Naive thymus-derived CD4-positive, alpha-beta T cell (primary cell): Measurements from ENCODE around the gene CPPED1. TPM values are rescaled to one million over a fixed set of nuclear protein-coding genes. Genes with fewer than 3 reads are reported as not detected.

Source experiments
- ATAC-seq: fragments of 150-1000 bp; cut with Tn5 transposase; 2 replicates; pipeline ENCODE4 v1.10.0; 2021; ENCODE audit warnings: mild to moderate bottlenecking, moderate library complexity
- CTCF ChIA-PET: fragments of 350-600 bp; sonication (Branson Sonifier 250); formaldehyde crosslinking; loops from one replicate; lab custom pipeline; 2021; ENCODE audit warnings: antibody characterized with exemption; lab: Charles Lee
- POLR2A ChIA-PET: fragments of 350-600 bp; sonication (Branson Sonifier 250); formaldehyde crosslinking; loops from one replicate; lab custom pipeline; 2021; ENCODE audit warnings: antibody characterized with exemption, inconsistent platforms; lab: Charles Lee
- DNase-seq, 9 donors: peaks; one replicate each; pipeline versions ENCODE4 v3.0.0 to v3.0.0-alpha.2; 2020 to 2022; ENCODE audit warnings: mixed read lengths in 1 of 9
- H3K27ac ChIP-seq: one replicate; pipeline ENCODE4 v1.7.0; 2013; ENCODE audit warnings: mild to moderate bottlenecking, low read depth, low read length, moderate library complexity
- H3K27me3 ChIP-seq, 2 donors: one replicate each; pipeline ENCODE4 v1.7.0; 2013; ENCODE audit warnings: low read length in 2 of 2, mild to moderate bottlenecking in 2 of 2, moderate library complexity in 2 of 2; ENCODE audit not compliant: control insufficient read depth in 2 of 2, insufficient read depth in 2 of 2
- H3K36me3 ChIP-seq, 3 experiments: 1 replicate in 2 of 3; 2 replicates in 1 of 3; pipeline ENCODE4 v1.7.0; 2013; ENCODE audit warnings: low read length in 3 of 3, mild to moderate bottlenecking in 3 of 3, moderate library complexity in 1 of 3; ENCODE audit not compliant: insufficient read depth in 3 of 3, control insufficient read depth in 2 of 3
- H3K4me1 ChIP-seq, 2 donors: one replicate each; pipeline ENCODE4 v1.7.0; 2013; ENCODE audit warnings: low read length in 2 of 2, mild to moderate bottlenecking in 2 of 2, moderate library complexity in 1 of 2; ENCODE audit not compliant: control insufficient read depth in 2 of 2, insufficient read depth in 2 of 2
- H3K4me3 ChIP-seq: 2 replicates; pipeline ENCODE4 v1.7.0; 2013; ENCODE audit warnings: mild to moderate bottlenecking, low read length
- H3K9me3 ChIP-seq, 3 experiments: 1 replicate in 2 of 3; 2 replicates in 1 of 3; pipeline ENCODE4 v1.7.0; 2013; ENCODE audit warnings: low read length in 3 of 3; ENCODE audit not compliant: control insufficient read depth in 2 of 3
- H3K27ac Mint-ChIP-seq, 9 donors: one replicate each; pipeline ENCODE4 v1.8.0; 2020 to 2022; ENCODE audit warnings: mixed read lengths in 9 of 9, mild to moderate bottlenecking in 8 of 9, moderate library complexity in 5 of 9, inconsistent platforms in 2 of 9
- H3K27me3 Mint-ChIP-seq, 5 donors: one replicate each; pipeline ENCODE4 v1.8.0; 2021 to 2022; ENCODE audit warnings: mixed read lengths in 5 of 5, mild to moderate bottlenecking in 1 of 5
- H3K36me3 Mint-ChIP-seq, 5 donors: one replicate each; pipeline ENCODE4 v1.8.0; 2020 to 2022; ENCODE audit warnings: mixed read lengths in 5 of 5, mild to moderate bottlenecking in 3 of 5, inconsistent platforms in 1 of 5
- H3K4me1 Mint-ChIP-seq, 7 donors: one replicate each; pipeline ENCODE4 v1.8.0; 2020 to 2022; ENCODE audit warnings: mixed read lengths in 7 of 7, mild to moderate bottlenecking in 3 of 7, inconsistent platforms in 1 of 7
- H3K4me3 Mint-ChIP-seq, 10 donors: one replicate each; pipeline ENCODE4 v1.8.0; 2020 to 2022; ENCODE audit warnings: mild to moderate bottlenecking in 10 of 10, mixed read lengths in 10 of 10, moderate library complexity in 6 of 10, inconsistent platforms in 2 of 10
- H3K9me3 Mint-ChIP-seq, 11 donors: one replicate each; pipeline ENCODE4 v1.8.0; 2020 to 2022; ENCODE audit warnings: mixed read lengths in 11 of 11, mild to moderate bottlenecking in 4 of 11, inconsistent platforms in 1 of 11, moderate library complexity in 1 of 11
- intact Hi-C, 2 donors: fragments of 100-400 bp; cut with micrococcal nuclease; formaldehyde crosslinking; loops; one replicate each; pipeline ENCODE4 v1.15.1; 2023
- polyA plus RNA-seq, 2 donors: library from polyadenylated mRNA; unstranded; fragments of 300-500 nt; fragmentation: Illumina TruSeq; gene quantifications; one replicate each; pipeline ENCODE4 v1.2.3, GENCODE V29; 2021
- total RNA-seq, 6 experiments: library from RNA in 5 of 6; stranded (reverse) in 5 of 6; gene quantifications; 1 replicate in 5 of 6; 2 replicates in 1 of 6; pipeline ENCODE4 v1.2.3 and lab custom pipeline; 2021 to 2026

Gene CPPED1
- total and polyA plus RNA-seq, 7 experiments from 2014 or later: 2.4 to 56.5 (median 3.8) TPM

DNA sequence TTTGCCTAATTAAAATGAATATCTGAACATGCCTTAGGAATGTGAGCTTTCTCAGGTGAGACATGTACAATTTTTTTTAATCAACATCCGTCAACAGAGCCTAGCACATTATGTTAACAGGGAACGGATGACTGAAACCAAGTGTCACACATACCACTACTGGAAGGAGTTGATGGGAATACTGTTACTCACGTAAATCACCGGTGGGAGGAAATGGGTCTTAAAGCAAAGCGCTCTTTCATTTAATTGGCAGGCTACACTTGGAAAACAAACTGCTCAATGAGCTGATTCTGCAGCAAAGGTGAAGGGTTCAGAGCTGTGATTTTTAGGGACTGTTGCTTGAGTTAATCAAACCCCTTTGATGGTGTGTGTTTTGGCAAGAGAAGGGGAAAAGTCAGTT is 4.8 kb downstream of the CPPED1 start:
- Mint-ChIP-seq H3K36me3 (peaks cover 4 to 19% (median 8%) of the 10 kb centered on the region in 5 donors), H3K4me1 (peaks cover 9 to 30% (median 16%) of the 10 kb centered on the region in 7 donors), H3K4me3 (no peak overlapping the region), H3K27me3 (peaks cover 0 to 6% (median 0%) of the 10 kb centered on the region in 5 donors), H3K9me3 (peaks cover 0 to 4% (median 0%) of the 10 kb centered on the region in 11 donors), H3K27ac (no peak overlapping the region)
- Histone ChIP-seq H3K27ac (no peak overlapping the region), H3K9me3 (no peaks in the 10 kb centered on the region), H3K4me3 (no peak overlapping the region), H3K27me3 (no peaks in the 10 kb centered on the region), H3K36me3 (no peaks in the 10 kb centered on the region), H3K4me1 (peaks cover 3 to 9% of the 10 kb centered on the region in 2 donors)
- ATAC-seq: no peak
- DNase-seq: no peak
- intact Hi-C loops: no loop called here
- ChIA-PET CTCF (no interaction called here), POLR2A (no interaction called here)

DNA sequence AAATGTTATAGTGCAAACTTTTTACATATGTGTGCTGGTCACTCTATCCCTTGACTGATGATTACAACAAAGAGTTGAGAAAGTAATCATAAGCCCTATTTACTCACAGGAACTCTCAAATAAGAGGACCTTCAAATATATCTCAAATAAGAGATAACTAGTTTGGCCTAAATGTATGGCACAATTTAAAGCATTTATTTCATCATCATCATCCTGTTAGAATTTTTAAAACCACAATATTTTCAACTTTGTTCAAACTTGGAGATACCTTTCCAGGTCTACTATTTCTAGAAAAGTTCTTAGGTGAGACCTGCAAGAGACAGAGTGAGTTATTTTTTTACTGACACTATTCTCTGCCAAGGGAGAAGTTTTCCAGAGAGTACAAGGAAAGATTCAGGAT is 5.5 kb downstream of the CPPED1 start:
- Mint-ChIP-seq H3K27ac (no peak overlapping the region), H3K27me3 (peaks cover 0 to 6% (median 0%) of the 10 kb centered on the region in 5 donors), H3K4me1 (peaks cover 7 to 27% (median 13%) of the 10 kb centered on the region in 7 donors), H3K36me3 (peaks cover 5 to 20% (median 10%) of the 10 kb centered on the region in 5 donors), H3K9me3 (peaks cover 0 to 3% (median 1%) of the 10 kb centered on the region in 11 donors), H3K4me3 (no peak overlapping the region)
- no peaks in the 10 kb centered on the region for H3K27me3 ChIP-seq
- POLR2A ChIA-PET: no interaction called here
- CTCF ChIA-PET: interaction anchor here (0.7 kb wide), 2 partner anchors 113 to 717 kb away, joined by 3 read pairs; no protein-coding TSS in a partner anchor
- ATAC-seq: no peak
- no peak overlapping the region for H3K27ac ChIP-seq
- H3K36me3 ChIP-seq: no peaks in the 10 kb centered on the region
- H3K4me3 ChIP-seq: no peak overlapping the region
- no peaks in the 10 kb centered on the region for H3K9me3 ChIP-seq
- intact Hi-C loops: no loop called here
- DNase-seq: no peak
- H3K4me1 ChIP-seq: peaks cover 3 to 8% of the 10 kb centered on the region in 2 donors

DNA sequence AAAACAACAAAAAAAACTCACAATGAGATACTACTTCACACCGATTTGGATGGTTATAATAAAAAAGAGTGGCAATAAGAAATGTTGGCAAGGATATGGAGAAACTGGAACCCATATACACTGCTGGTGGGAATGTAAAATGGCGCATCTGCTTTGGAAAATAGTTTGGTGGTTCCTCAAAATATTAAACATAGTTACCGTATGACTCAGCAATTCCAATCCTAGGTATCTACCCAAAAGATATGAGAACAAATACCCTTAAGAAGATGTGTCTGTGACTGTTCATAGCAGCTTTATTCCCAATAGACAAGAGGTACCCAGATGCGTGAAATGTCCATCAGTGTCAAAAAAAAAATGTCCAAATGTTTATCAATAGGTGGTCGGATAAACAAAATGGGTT is 7.2 kb downstream of the CPPED1 start:
- ATAC-seq: no peak
- Histone ChIP-seq H3K4me3 (no peak overlapping the region), H3K9me3 (no peaks in the 10 kb centered on the region), H3K27me3 (no peaks in the 10 kb centered on the region), H3K36me3 (no peaks in the 10 kb centered on the region), H3K27ac (no peak overlapping the region), H3K4me1 (no peaks in the 10 kb centered on the region)
- intact Hi-C loops: no loop called here
- Mint-ChIP-seq H3K36me3 (peaks cover 8 to 26% (median 16%) of the 10 kb centered on the region in 5 donors), H3K9me3 (peaks cover 0 to 8% (median 1%) of the 10 kb centered on the region in 11 donors), H3K4me1 (peaks cover 0 to 11% (median 0%) of the 10 kb centered on the region in 7 donors), H3K27me3 (peaks cover 0 to 6% (median 0%) of the 10 kb centered on the region in 5 donors), H3K4me3 (no peak overlapping the region), H3K27ac (no peak overlapping the region)
- POLR2A ChIA-PET: interaction anchor here (0.7 kb wide), 1 partner anchor 716 kb away, joined by 3 read pairs; no protein-coding TSS in a partner anchor
- CTCF ChIA-PET: no interaction called here
- DNase-seq: no peak

DNA sequence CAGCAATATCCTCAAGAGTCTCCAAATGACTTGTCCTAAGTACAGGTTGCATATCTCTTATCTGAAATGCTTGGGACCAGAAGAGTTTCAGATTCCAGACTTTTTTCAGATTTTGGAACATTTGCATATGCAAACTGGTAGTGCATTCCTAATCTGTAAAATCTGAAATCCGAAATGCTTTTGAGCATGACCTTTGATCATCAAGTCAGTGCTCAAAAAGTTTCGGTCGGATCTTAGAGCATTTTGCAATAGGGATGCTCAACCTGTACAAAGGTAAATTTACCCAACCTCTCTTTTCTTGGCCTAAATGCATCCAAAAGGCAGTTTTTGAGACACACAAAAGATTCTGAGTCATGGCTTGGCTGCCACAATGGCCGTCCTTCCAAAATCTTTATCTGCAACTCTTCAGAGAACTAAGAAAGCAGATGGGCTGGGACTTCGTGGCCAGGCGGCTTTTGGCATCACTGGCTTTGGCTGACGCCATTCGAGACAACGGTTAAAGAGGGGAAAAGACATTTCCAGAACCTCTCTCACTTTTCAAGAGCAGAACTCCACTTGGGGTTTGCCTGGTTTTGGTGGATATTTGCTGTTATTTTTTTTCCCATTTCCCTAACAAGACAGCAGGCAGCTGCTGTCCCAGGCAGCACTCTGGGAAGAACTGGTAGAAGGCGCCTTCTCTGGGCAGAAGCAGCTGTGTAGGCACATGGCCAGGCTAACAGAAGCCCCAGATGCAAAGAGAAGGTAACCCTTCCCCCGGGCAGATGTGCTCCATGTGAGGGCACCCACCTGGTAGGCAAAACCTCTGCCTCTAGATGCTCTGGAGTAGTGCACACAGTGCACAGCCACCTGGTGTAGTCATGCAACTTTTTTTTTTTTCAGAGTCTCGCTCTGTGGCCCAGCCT is 8.9 kb downstream of the CPPED1 start:
- peaks cover 0 to 10% (median 3%) of the 10 kb centered on the region in 11 donors for H3K9me3 Mint-ChIP-seq
- Histone ChIP-seq H3K4me1 (no peaks in the 10 kb centered on the region), H3K36me3 (no peaks in the 10 kb centered on the region), H3K27ac (no peak overlapping the region), H3K4me3 (no peak overlapping the region), H3K9me3 (no peaks in the 10 kb centered on the region), H3K27me3 (no peaks in the 10 kb centered on the region)
- H3K27ac Mint-ChIP-seq: no peak overlapping the region
- H3K36me3 Mint-ChIP-seq: peaks cover 8 to 29% (median 15%) of the 10 kb centered on the region in 5 donors
- ATAC-seq: no peak
- CTCF ChIA-PET: no interaction called here
- peaks cover 0 to 9% (median 0%) of the 10 kb centered on the region in 7 donors for H3K4me1 Mint-ChIP-seq
- POLR2A ChIA-PET: no interaction called here
- H3K4me3 Mint-ChIP-seq: no peak overlapping the region
- no peak for DNase-seq
- H3K27me3 Mint-ChIP-seq: no peaks in the 10 kb centered on the region
- intact Hi-C loops: no loop called here

DNA sequence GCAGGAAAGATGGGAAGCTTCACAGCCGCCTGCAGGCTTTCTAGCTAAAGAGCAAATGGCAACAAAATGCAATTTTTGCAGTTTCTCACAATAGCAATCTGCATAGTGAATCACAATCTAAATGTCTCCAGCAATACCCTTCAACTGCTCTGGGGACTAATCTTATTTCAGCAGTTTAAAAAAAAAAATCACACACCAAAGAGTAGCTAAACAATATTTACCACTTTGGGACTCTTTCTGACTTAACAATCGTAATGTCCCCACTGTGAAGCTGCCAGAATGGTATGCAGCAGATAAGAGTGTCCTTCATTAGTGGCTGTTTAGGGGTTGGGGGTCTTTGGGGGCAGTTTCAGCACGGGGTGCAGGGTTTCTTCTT is 9.8 kb downstream of the CPPED1 start:
- Histone ChIP-seq H3K9me3 (no peaks in the 10 kb centered on the region), H3K27me3 (no peaks in the 10 kb centered on the region), H3K4me3 (no peak overlapping the region), H3K4me1 (no peaks in the 10 kb centered on the region), H3K27ac (no peak overlapping the region), H3K36me3 (no peaks in the 10 kb centered on the region)
- ChIA-PET CTCF (no interaction called here), POLR2A (interaction anchor here (0.5 kb wide), 1 partner anchor 8 kb away, joined by 5 read pairs; no protein-coding TSS in a partner anchor)
- H3K4me1 Mint-ChIP-seq: peaks cover 0 to 9% (median 0%) of the 10 kb centered on the region in 7 donors
- DNase-seq (no peak), ATAC-seq (no peak)
- H3K9me3 Mint-ChIP-seq: peaks cover 0 to 10% (median 3%) of the 10 kb centered on the region in 11 donors
- peaks cover 8 to 29% (median 15%) of the 10 kb centered on the region in 5 donors for H3K36me3 Mint-ChIP-seq
- H3K4me3 Mint-ChIP-seq: no peak overlapping the region
- no peaks in the 10 kb centered on the region for H3K27me3 Mint-ChIP-seq
- no peak overlapping the region for H3K27ac Mint-ChIP-seq
- intact Hi-C loops: no loop called here

DNA sequence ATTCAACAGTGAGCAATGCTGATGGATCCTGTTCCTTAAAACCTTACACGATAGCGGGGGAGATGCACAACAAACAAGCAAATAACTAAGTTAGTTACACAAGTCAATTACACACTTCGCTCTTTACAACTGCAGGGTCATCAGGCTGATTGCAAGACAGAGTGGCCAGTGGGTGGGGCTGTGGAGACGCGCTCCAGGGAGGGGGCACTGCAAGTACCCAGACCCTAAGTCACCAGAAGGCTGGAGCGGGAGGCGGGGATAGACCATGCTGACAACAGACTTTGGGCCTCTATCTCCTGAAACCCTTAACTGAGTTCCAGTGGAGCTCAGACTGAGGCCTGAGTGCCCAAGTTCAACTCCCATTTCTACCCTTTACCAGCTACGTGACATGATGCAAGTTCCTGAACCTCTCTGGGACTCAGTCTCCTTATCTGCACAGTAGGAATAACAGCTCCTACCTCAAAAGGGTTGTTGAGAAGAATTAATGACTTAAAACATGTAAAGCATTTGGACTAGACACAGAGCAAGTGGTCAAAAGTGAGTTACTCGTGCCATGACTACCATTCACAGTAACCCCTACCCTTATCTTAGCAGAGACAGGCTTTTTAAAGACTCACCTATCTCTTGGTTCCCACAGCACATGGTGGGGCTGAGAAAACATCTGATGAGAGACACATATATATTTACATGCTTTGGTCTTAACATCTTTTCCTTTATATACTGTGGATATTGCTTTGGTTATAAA is 10.4 kb downstream of the CPPED1 start:
- H3K4me3 Mint-ChIP-seq: no peak overlapping the region
- Histone ChIP-seq H3K27ac (no peak overlapping the region), H3K36me3 (no peaks in the 10 kb centered on the region), H3K27me3 (no peaks in the 10 kb centered on the region), H3K4me1 (no peaks in the 10 kb centered on the region), H3K4me3 (no peak overlapping the region), H3K9me3 (no peaks in the 10 kb centered on the region)
- ATAC-seq (no peak), DNase-seq (no peak)
- H3K4me1 Mint-ChIP-seq: peaks cover 0 to 9% (median 0%) of the 10 kb centered on the region in 7 donors
- H3K27ac Mint-ChIP-seq: no peak overlapping the region
- CTCF ChIA-PET: no interaction called here
- POLR2A ChIA-PET: interaction anchor here (0.5 kb wide), 1 partner anchor 8 kb away, joined by 5 read pairs; no protein-coding TSS in a partner anchor
- no peaks in the 10 kb centered on the region for H3K27me3 Mint-ChIP-seq
- intact Hi-C loops: no loop called here
- peaks cover 0 to 10% (median 4%) of the 10 kb centered on the region in 11 donors for H3K9me3 Mint-ChIP-seq
- H3K36me3 Mint-ChIP-seq: peaks cover 8 to 29% (median 17%) of the 10 kb centered on the region in 5 donors
